Stimulated activated CD8-positive, alpha-beta memory T cell treated with anti-CD3 and anti-CD28 coated beads, Interleukin-15, amount 100 ng/mL, for 24 hours (primary cell): Measurements from ENCODE around the gene P2RX7.
A peak's percentile ranks its signal among the peaks of the same experiment; 100 is the strongest.

Experiments used
- DNase-seq: peaks from one replicate; pipeline ENCODE4 v3.0.0-alpha.2; 2020; ENCODE audit warnings: low read depth

P2RX7 gene

DNA sequence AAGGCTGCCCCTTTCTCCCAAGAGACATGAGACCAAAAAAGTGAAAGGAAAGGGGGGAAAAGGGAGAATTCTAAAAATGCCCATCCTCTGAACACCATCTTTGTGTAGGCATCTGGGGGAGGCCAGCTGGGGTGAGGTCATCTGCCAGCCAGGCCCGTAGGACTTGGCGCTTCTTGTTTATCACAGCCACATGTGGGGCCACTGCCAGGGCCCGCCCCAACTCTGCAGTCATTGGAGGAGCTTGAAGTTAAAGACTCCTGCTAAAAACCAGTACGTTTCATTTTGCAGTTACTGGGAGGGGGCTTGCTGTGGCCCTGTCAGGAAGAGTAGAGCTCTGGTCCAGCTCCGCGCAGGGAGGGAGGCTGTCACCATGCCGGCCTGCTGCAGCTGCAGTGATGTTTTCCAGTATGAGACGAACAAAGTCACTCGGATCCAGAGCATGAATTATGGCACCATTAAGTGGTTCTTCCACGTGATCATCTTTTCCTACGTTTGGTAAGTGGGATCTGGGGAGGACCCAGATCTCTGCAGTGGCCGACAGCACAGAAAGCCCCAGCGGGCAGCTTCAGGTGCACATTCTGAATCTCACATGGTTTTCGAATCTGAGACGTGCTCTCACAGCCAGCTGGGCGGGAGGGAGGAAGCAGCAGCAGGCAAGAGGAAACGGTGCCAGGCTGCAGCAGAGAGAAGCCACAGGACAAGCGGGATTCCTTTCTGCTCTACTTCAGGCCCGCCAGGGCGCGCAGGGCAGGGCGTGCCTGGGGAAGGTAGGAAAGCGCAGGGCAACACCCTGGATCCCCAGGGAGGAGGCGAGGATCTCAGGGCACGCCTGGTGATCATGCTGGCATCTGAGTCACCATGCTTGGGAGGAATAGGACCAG lies at the start of gene P2RX7:
Gene P2RX7 (plus strand): TSS at position 276 of the 881 bp plus-strand sequence. CDS start 95 bp downstream, at position 371.
- no peak for DNase-seq

DNA sequence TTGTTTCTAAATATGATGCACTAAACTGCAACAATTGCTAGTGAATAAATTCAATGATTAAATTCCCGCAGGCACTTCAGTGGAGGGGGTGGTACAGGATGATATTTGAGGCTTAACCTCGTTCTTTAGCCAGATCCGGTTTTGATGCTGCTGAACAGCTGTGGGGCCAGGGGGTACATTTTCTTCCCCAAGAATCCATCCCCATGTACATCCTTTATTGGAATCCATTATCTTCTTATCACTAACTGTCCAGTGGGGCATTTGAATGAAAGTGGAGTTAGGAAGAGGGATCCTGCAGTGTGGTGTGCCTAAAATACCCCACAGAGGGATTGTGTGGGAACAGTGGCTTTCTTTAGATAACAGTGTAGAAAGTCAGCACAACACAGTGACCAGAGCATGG lies 48.4 kb upstream of the P2RX7 start:
- DNase-seq, result no peak

DNA sequence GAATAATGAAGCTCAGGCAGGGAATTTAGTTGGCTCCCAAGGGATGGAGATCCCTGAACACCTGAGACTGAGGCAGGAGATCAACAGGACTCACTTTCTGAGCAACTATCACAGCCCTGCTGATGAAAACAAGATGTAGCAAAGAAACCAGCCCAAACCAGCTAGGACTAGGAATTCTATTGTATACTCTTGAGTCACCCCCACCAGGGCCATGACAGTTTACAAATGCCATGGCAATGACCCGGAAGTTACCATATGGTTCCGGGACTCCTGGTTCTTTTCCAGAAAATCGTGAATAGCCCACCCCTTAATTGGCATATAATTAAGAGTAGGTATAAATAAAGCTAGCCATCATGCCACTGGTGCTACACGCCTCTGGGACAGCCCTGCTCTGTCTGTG lies 47.6 kb upstream of the P2RX7 start:
- no peak for DNase-seq

DNA sequence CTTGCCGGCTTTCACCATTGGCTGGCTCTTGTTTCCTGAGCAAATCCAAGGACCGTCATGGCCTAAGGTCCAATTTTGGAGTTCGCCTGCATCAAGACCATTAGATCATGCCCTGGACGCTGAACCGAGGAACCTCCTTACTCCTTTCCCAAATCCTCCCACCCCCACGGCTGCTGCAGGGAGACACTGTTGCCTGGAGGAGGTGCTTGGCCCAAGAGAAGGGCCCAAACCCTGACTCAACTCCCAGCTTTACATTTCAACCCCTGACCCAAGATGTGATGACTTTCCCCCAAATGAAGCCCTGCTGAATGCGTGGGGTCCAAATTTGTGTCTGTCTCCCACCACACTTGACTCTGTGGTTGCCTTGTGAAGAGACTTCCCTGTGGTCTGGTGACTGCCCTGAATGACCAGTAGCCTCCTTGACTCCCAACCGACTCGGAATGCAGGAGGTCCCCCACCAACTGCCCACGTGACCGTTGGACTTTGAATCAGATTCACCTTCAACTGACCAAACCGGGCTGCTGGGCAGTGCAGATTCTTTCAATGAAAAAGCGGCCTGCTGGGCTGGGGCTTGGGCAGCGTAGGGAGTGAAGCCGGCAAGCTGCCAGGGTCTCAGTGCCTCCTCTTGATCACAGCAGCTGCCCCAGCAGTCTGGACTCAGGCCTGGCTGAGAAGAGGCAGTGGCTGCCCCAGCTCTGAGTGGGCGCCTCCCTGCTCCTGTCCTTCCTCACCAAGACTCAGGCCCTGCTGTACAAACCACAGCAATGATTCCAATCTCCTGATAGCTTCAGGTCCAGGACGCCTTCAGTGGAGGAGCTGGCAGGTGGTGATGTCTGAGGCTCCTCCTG lies 46.9 kb upstream of the P2RX7 start:
- no peak for DNase-seq

DNA sequence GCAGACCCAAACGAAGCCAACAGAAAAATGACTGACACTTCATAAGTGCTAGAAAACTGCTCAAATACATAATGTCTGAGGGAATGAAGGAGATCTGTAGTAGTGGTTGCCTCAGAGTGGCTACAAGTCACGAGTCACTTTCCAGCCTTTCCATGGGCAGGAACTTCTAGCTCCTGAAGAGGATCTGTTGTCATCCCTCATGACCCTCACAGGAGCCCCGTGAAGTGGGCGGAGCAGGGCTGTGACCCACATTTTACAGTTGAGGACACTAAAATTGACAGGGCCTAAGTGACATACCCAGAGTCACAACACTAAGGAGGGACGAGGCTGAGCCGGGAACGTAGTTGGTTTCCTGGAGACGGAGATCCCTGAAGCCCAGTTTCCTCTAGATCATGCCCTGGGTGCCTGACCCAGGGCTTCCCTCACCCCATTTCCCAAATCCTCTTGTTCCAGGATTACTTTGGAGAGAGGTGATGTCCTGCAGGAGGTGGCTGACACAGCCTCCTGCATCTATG lies 45.8 kb upstream of the P2RX7 start:
- DNase-seq, result no peak

DNA sequence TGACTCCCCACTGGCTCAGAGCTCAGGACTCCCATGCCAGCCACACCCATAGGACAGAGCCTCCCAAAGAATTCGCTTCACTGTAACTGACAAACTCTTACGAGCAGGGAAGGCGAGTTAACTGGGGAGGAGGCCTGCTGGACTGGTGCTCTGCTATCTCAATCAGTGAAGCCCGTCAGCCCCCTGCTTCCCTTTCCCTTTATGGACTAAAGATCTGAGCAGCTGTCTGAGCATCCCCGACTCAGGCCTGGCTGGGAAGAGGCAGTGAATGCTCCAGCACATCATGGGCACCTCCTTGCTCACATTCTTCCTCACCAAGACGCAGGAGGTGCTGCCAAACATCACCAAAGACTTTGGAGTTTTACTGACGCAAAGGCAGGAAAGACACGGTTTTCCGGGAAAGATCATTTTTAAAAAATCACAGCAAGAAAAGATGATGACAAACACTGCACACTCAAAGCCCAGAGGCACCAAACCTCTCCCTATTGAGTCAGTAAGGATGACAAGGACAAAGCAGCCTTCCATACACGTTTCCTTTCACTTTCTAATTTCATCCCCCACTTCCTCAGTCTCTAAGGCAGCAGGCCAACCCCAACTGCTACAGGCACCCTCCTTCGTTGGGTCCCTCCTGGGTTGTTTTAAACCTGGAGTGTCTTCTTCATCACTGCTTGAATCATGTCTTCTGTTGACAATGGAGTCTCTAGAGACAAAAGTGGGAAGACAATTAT lies 45.0 kb upstream of the P2RX7 start:
- DNase-seq, result no peak

DNA sequence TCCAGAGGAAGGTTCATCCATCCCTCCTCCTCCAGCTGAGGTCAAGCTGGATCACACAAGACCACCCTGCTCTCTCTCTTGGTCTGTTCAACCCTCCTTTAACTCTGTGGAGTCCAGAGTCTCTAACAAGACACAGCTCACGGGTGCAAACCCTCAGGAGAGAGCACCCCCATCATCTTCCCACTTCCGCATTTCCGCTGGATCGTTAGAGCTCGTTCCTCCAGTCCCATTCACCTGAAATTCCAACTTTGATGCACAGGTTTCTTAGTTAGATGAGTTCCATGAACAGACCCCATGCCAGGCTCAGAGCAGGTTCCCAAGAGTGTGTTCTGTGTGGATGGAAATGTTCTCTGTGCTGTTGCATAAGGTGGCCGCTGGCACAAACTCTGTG lies 44.5 kb upstream of the P2RX7 start:
- no peak for DNase-seq

DNA sequence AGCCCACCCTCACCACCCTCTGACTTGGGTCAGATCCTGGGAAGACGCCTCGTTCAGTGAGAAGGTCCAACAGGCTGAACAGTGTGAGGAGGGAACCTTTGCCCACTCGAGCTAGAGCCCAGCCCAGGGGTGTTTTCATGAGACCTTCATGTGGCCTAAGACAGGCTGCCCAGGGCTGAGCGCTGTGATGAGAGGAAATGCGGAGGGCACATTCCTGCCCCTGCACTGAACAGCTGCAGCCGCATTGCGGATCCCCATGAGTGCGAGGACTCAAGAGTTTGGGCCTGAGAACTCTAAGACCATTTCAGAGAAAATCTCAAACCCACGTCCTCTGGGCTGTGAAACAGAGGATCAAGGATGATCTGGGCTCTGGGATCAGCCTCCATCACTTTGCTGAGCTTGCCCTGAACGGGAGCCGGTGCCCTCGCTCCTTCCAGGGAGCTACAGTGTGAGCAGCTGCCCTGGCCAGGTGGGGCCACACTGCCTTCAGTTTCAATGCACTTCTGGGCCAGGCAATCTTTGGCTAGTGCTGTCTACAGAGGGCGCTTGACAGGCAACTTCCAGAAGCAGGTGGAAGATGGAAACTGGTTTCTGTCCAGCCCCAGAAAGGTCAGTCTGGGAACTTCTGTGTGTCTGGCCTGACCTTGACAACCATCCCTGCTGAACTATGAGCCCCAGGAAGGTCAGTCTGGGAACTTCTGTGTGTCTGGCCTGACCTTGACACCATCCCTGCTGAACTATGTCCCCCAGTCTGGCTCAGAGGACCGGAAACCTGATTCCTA lies 43.5 kb upstream of the P2RX7 start:
- DNase-seq, result no peak

DNA sequence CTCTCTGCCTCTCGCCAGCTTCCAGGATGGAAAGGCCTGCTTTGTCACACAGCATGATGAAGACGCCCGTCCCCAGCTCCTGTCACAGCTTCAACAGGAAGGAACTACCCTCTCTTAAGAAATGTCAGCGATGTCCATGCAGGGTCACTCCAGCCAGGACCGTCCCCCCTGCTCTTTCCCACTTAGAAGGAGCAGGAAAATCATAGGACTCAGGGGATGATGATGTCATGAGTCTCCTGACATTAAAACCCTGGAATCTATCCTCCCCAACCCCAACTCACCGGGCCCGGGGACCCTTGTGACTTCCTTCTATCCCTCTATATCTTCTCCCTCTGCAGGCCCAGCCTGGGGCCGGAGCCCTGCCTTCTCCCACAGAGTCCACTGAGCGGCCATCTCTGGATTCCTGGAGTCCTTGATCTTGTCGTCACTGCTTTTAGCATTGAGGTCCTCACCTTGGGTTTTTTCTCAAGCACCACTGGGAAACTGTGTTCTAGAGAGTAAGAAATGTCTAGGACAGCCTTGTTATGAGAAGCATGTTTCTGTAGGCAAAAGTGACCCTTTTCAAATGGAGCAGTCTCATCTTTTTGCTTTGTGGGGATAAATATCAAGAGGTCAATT lies 42.8 kb upstream of the P2RX7 start:
- DNase-seq, result no peak

DNA sequence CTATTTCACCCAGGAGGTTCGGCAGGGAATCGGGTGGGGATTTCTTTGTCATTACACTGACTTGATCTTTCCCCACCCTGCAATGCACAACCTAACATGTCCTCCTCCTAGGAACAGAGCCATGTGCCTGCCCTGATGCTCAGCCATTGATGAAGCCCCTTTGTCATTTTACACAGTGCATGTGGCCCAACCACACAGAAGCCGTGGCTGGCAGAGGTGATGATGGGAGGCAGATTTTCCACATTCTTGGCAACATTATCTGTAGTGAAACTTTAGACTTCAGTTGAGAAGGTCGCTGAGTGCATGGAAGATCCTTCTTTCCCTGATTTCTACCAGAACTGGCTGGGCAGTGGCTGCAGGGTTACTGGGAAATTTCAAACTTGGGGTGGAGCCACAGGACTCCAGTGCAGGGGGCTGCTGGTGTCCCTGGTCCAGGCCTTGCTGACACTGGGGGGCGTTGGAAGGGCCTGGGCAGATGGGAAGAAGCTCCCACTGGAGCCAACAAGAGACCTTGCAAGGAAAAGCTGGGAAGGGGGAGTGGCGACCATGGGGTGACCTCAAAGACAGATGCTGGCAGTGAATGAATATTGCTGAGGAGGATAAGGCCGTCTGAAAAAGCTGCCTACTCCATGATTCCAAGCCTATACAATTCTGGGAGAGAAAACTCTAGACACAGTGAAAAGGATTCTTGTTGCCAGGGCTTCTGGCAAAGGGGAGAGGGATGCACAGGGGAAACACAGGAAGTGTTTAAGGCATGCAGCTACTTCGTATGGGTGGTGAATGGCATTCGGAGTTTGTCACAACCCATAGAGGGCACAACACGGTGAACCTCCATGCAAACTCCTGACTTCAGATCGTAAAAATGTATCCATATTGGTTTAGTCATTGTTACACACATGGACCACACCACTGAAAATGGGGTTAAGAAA lies 41.8 kb upstream of the P2RX7 start:
- DNase-seq, result no peak

DNA sequence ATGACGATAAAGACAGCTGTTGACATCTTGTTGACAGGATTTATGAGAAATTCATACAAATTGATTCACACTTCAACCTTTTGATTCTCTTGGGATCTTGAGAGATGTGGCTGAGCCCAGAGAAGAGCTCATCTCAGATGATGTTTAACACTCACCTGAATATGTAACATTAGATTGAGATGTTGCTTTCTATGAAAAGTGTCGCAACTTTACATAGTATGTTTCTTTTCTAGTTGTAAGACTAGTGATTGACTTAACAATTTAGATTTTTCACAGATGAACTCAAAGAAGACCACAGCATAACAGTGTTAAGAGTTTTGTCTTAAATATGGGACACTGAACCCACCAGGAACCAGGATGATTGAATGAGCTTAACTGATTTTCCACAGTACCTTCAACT lies 40.6 kb upstream of the P2RX7 start:
- no peak for DNase-seq

DNA sequence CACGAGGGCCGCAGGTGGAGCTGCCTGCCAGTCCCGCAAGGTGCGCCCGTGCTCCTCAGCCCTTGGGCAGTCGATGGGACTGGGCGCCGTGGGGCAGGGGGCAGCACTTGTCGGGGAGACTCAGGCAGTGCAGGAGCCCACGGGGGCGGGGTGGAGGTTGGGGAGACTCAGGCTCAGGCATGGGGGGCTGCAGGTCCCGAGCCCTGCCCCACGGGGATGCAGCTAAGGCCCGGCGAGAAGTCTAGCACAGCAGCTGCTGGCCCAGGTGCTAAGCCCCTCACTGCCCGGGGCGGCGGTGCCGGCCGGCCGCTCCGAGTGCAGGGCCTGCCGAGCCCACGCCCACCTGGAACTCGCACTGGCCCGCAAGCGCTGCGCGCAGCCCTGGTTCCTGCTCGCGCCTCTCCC lies 39.2 kb upstream of the P2RX7 start:
- no peak for DNase-seq

DNA sequence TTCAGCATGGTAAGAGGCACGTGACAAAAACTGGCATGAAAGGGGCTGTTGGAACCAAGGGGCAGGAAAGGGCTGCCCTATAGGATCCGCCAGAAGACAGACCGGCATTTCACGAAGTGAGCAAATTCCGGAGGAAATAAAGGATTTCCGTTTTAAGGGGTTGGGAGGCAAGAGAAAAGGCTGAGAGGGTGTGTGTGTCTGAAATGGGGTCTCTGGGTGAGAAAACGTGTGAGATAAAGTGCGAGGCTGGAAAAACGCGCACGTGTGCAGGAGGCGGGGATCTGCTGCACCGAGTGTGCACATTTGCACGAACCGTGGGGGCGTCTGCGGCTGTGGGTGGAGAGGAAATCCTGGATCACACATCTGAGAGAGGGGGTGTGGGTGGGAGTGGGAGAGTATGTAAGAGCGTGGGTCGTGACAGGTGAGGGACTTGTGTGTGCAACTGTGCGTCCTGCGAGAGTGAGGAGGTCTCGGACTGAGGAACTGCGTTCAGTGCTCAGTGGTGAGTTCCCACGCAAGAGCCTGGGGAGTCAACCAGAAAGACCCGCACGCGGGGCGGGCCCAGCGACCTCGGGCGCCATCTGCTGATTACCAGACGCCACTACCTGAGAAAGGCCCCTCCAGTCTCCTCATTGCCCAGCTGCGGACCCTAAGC lies 37.0 kb upstream of the P2RX7 start:
- peak; percentile 60 for DNase-seq

DNA sequence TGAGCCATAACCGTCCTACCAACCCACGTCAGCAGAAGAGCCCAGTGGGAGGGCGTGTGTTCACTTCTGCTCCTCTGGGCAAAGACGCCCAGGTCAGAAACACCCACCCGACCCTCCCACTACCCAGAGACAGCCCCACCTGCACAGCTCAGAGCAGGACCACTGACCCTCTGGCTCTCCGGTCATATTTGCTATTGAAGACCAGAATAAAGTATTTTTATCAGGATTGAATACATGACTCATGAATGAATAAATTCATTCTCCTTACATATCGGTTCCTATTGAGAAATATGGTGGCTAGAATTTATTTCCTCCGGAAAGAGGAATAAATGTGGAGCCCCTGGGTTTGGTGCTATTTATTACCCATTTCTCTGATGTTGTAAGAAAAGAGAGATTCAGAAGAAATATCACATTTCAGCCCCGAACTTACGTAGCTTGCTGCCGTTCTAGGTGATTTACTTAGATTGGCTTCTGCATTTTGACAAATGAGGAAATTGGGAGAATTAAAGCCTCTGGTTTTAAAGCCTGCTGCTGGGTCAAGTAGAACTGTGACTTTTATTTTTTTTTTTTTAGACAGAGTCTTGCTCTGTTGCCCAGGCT lies 36.4 kb upstream of the P2RX7 start:
- DNase-seq, result no peak

DNA sequence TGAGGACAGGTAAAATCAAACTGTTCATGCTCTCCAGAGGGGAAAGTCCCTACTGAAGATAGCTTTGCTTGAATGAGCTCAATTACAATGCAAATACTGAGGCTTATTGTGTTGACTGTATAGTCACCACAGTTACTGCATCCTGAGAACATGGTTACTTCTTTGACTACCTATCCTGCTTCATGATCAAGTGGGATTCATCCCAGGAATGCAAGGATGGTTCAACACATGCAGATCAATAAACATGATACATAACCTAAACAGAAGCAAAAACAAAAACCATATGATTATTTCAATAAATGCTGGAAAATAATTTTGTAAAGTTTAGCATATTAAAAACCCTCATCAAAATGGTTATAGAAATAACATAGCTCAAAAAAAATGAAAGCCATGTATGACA lies 32.9 kb upstream of the P2RX7 start:
- no peak for DNase-seq

DNA sequence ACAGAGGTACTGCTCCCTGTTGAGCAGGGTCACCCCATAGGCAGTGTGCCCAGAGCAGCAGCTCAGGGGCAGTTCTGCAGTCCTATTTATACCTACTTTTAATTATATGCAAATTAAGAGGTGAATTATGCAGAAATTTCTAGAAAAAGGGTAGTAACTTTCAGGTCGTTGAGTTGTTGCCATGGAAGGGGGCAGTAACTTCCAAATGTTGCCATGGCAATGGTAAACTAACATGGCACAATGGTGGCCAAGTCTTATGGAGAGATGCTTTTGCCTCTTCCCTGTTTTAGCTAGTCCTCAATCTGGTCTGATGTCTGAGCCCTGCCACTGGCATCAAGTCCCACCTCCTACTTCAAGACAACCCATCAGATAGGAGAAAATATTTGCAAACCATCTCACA lies 30.4 kb upstream of the P2RX7 start:
- DNase-seq, result no peak

DNA sequence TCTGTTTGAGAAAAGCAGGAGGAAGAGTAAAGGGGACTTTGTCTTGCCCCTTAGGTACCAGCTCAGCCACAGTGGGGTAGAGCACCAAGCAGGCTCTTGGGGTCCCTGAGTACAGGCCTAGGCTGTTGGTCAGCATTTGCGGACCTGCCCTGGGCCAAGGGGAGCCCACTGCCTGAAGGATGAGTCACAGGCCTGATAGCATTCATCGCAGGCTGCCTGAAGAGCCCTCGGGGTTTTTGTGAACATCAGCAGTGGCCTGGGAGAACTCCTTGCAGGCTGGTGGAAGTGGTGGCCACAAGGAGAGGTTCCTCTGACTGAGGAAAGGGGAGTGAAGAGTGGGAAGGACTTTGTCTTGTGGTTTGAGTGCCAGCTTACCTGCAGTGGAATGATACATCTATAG lies 25.0 kb upstream of the P2RX7 start:
- no peak for DNase-seq

DNA sequence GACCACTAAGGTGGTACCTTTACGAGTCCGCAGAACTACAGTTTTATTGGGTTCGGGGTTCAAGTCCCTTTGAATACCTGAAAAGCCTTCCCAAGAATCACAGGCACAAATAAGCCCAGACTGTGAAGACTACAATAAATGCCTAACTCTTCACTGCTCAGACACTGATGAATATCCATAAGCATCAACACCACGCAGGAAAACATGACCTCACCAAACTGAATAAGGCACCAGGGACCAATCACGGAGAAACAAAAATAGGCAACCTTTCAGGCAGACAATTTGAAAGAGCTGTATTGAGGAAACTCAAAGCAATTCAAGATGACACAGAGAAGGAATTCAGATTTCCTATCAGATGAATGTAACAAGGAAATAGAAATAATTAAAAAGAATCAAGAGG lies 24.2 kb upstream of the P2RX7 start:
- no peak for DNase-seq
